Large intestine (tissue), 12 donors: ENCODE data around the gene WT1. TPM values are rescaled to one million over a fixed set of nuclear protein-coding genes. Genes with fewer than 3 reads are reported as not detected.
"Not testable (repeated sequence)": the region's sequence is repeated elsewhere in the genome, so short reads cannot be mapped to it uniquely, and the experiment has no call there.

Experiments
- DNase-seq, 2 donors: peaks; one replicate each; pipeline versions ENCODE4 v3.0.0 to v3.0.0-alpha.2; 2013
- H3K27ac ChIP-seq: one replicate; pipeline ENCODE4 v1.5.1; 2013; ENCODE audit warnings: low read length
- H3K27me3 ChIP-seq: 2 replicates; pipeline ENCODE4 v1.6.1; 2013; ENCODE audit warnings: low read length; ENCODE audit not compliant: control insufficient read depth, insufficient read depth
- H3K36me3 ChIP-seq: 2 replicates; pipeline ENCODE4 v1.6.1; 2013; ENCODE audit warnings: low read length; ENCODE audit not compliant: control insufficient read depth, insufficient read depth
- H3K4me1 ChIP-seq: one replicate; pipeline ENCODE4 v1.6.1; 2013; ENCODE audit warnings: low read length; ENCODE audit not compliant: control insufficient read depth, insufficient read depth
- H3K4me3 ChIP-seq: one replicate; pipeline ENCODE4 v1.5.1; 2013; ENCODE audit warnings: low read length
- H3K9me3 ChIP-seq: one replicate; pipeline ENCODE4 v1.6.1; 2013; ENCODE audit warnings: mild to moderate bottlenecking, low read depth, low read length, moderate library complexity; ENCODE audit not compliant: control insufficient read depth
- WGBS: methylation state at CpG from one replicate; pipeline ENCODE4 v1.1.5; 2013; ENCODE audit warnings: low lambda C conversion rate; ENCODE audit not compliant: insufficient coverage; 5-methylcytosine and 5-hydroxymethylcytosine counted together
- long read RNA-seq, 11 donors: transcript quantifications; one replicate each; lab custom pipeline, GENCODE V29; 2026
- polyA plus RNA-seq: library from polyadenylated mRNA; unstranded; fragments of 120-200 nt; gene quantifications from one replicate; pipeline ENCODE4 v1.2.1, GENCODE V29; 2013

The WT1 gene
- polyA plus RNA-seq = 4.6 TPM
- long read RNA-seq, donor 1 = 0 reads
- long read RNA-seq, donor 2 = 0 reads
- long read RNA-seq, donor 3 = 0 reads
- long read RNA-seq, donor 4 = 0 reads
- long read RNA-seq, donor 5 = 0 reads
- long read RNA-seq, donor 6 = 0 reads
- long read RNA-seq, donor 7 = 0 reads
- long read RNA-seq, donor 8 = 0 reads
- long read RNA-seq, donor 9 = 0 reads
- long read RNA-seq, donor 10, partial matches to known transcripts = 0 of 1 reads
- long read RNA-seq, donor 10, other reads (novel, unspliced or antisense) = 0 of 1 reads
- long read RNA-seq, donor 11, partial matches to known transcripts = 0 of 1 reads
- long read RNA-seq, donor 11, other reads (novel, unspliced or antisense) = 0 of 1 reads

GRCh38 chr11:32435511-32435941 lies at the start of gene WT1:
WT1 (minus strand) TSS chr11:32435539.
- Histone ChIP-seq H3K9me3 (peaks cover 18% of the 10 kb centered on the region), H3K27me3 (peaks cover 97% of the 10 kb centered on the region), H3K36me3 (no peaks in the 10 kb centered on the region), H3K4me1 (no peaks in the 10 kb centered on the region), H3K4me3 (peak within 1 kb of the TSS; percentile 12), H3K27ac (no peak within 1 kb of the TSS)
- WGBS = no CpG with 5 or more reads among the region's 25 CpGs
- peak in 1 of 2 donors; percentile 33 for DNase-seq

- no peaks in the 10 kb centered on the region for H3K36me3 ChIP-seq
- WGBS = no CpG with 5 or more reads among the region's 4 CpGs
These were observed 44.0 kb upstream of the WT1 start for GRCh38 chr11:32479291-32479690.

DNA sequence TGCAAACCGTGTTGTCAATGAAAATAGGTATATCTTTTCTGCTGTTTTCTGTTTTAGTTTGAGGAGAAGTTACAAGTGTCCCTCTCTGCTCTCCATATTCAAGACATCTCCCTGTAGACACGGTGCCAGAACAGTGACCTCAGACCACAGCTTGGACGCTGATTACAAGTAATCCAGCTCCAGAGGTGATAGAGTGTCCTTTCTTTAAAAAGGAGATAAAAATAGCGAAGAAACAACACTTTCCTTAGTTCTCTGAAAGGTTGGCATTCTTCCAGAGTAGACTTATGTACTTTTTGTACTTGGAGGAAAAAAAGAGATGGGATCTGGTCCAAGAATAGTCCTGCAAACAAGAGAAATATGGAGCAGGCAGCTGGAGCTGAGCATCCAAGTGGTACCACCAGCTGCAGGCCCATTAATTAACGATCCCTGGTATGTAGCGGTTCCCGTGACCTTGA lies 43.0 kb upstream of the WT1 start:
- H3K27ac ChIP-seq = no peak overlapping the region
- WGBS = 67% methylated on average over 2 of the region's 7 CpGs
- peaks cover 3% of the 10 kb centered on the region for H3K27me3 ChIP-seq
- no peaks in the 10 kb centered on the region for H3K9me3 ChIP-seq
- no peak overlapping the region for H3K4me3 ChIP-seq
- H3K36me3 ChIP-seq = no peaks in the 10 kb centered on the region
- no peaks in the 10 kb centered on the region for H3K4me1 ChIP-seq
- DNase-seq = no peak

More at GRCh38 chr11:32479291-32479690, 44.0 kb upstream of the WT1 start:
- no peak for DNase-seq
- Histone ChIP-seq H3K27ac (no peak overlapping the region), H3K9me3 (no peaks in the 10 kb centered on the region), H3K27me3 (peaks cover 3% of the 10 kb centered on the region), H3K4me3 (no peak overlapping the region), H3K4me1 (no peaks in the 10 kb centered on the region)

GRCh38 chr11:32473282-32473909 lies 38.1 kb upstream of the WT1 start:
- H3K27me3 ChIP-seq = peaks cover 3% of the 10 kb centered on the region
- no peaks in the 10 kb centered on the region for H3K4me1 ChIP-seq
- H3K4me3 ChIP-seq = no peak overlapping the region
- H3K36me3 ChIP-seq = no peaks in the 10 kb centered on the region
- 87% methylated on average over 3 of the region's 5 CpGs for WGBS
- no peak overlapping the region for H3K27ac ChIP-seq
- H3K9me3 ChIP-seq = no peaks in the 10 kb centered on the region
- DNase-seq = no peak

- no CpG with 5 or more reads among the region's 4 CpGs for WGBS
- Histone ChIP-seq H3K36me3 (no peaks in the 10 kb centered on the region), H3K27me3 (no peaks in the 10 kb centered on the region), H3K4me1 (no peaks in the 10 kb centered on the region), H3K4me3 (no peak overlapping the region), H3K9me3 (no peaks in the 10 kb centered on the region), H3K27ac (no peak overlapping the region)
- DNase-seq = no peak
These were observed 36.9 kb upstream of the WT1 start for GRCh38 chr11:32472226-32472625.

DNA sequence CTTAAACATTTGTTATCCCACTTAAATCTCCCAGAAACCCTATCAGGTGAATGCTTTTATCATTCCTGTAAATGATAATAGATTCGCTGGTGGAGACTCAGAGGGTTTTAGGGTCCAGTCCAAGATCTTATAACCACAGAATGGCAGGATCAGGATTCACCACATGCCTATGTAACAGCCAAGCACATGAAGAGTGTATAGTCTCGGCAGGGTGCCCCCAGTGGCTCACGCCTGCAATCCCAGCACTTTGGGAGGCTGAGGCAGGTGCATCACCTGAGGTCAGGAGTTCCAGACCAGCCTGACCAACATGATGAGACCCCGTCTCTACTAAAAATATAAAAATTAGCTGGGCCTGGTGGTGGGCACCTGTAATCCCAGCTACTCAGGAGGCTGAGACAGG lies 36.2 kb upstream of the WT1 start:
- not testable (repeated sequence) for H3K27me3 ChIP-seq, H3K4me3 ChIP-seq, H3K9me3 ChIP-seq, H3K4me1 ChIP-seq, H3K36me3 ChIP-seq, H3K27ac ChIP-seq, DNase-seq
- no CpG with 5 or more reads among the region's 4 CpGs for WGBS

DNA sequence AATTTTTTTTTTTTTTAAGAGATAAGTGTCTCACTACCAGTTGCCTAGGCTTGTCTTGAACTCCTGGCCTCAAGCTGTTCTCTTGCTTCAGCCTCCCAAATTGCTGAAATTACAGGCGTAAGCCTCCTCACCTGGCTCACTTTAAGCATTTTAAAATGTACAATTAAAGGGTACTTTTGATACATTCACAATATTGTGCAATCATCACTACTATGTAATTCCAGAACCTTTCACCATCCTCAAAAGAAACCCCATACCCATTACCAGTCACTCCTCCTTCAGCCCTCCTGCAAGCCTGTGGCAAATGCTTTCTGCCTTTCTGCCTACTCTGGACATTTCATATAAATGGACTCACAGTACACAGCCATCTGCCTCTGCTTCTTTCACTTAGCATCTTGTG lies 34.5 kb upstream of the WT1 start:
- H3K4me1 ChIP-seq = no peaks in the 10 kb centered on the region
- H3K4me3 ChIP-seq = no peak overlapping the region
- H3K27me3 ChIP-seq = no peaks in the 10 kb centered on the region
- no CpG with 5 or more reads among the region's 1 CpG for WGBS
- DNase-seq = no peak
- no peak overlapping the region for H3K27ac ChIP-seq
- no peaks in the 10 kb centered on the region for H3K9me3 ChIP-seq
- no peaks in the 10 kb centered on the region for H3K36me3 ChIP-seq

GRCh38 chr11:32466279-32466915 lies 31.1 kb upstream of the WT1 start:
- Histone ChIP-seq H3K36me3 (no peaks in the 10 kb centered on the region), H3K27me3 (no peaks in the 10 kb centered on the region), H3K4me1 (no peaks in the 10 kb centered on the region), H3K27ac (no peak overlapping the region), H3K4me3 (no peak overlapping the region), H3K9me3 (no peaks in the 10 kb centered on the region)
- DNase-seq = peak; percentile 36 to 44
- WGBS = no CpG with 5 or more reads among the region's 5 CpGs

DNA sequence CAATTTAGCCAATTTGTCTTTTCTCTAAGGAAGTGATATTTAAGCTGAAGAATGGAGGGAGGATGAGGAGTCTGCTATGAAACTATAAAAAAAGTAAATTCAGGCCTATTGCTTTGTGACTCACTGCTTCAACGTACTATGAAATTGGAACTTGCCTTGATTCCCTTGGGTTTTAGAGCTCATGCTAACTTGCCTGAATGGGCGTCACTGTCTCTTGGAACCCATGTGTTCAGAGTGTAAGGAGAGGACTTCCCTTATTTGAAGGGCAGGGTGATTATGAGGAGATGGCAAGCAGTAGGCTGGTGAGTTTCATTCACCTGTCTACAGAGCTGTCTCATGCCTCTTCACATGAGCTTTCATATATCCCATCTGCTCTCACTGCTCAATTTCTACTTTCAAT lies 28.7 kb upstream of the WT1 start:
- no peaks in the 10 kb centered on the region for H3K4me1 ChIP-seq
- H3K9me3 ChIP-seq = no peaks in the 10 kb centered on the region
- H3K36me3 ChIP-seq = no peaks in the 10 kb centered on the region
- H3K4me3 ChIP-seq = no peak overlapping the region
- DNase-seq = no peak
- no peak overlapping the region for H3K27ac ChIP-seq
- H3K27me3 ChIP-seq = no peaks in the 10 kb centered on the region
- WGBS = no CpG with 5 or more reads among the region's 2 CpGs

DNA sequence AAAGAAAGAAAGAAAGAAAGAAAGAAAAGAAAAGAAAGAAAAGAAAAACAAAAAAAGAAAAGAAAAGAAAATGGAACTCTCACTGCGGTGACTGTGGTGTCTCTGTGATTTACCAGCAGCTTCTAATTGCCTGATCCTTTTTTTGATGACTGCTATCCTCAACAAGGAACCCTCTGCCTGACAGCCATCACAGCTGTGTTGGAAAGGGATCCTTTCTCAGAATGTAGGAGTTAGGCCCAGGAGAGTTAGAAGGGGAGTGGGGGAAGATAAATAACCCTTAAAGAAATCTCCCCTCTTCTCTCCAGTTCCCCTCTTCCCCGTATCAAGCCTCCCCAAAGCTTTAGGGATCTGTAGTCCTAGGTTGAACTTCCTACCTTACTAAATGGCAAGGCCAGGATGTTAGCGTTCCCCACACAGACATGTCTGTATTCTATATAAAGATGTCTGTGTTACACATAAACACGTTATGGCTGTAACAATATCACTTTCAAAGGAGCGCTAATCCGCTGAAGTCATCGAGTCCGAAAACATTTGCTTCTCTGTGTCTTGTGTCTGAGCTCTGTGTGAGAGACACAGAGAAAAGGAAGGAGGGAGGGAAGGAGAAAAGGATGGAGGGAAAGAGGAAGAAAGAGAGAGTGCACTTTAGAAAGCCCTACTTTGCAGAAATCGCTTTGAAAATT lies 26.8 kb upstream of the WT1 start:
- Histone ChIP-seq H3K27ac (no peak overlapping the region), H3K36me3 (no peaks in the 10 kb centered on the region), H3K27me3 (no peaks in the 10 kb centered on the region), H3K4me1 (no peaks in the 10 kb centered on the region), H3K9me3 (no peaks in the 10 kb centered on the region), H3K4me3 (no peak overlapping the region)
- DNase-seq = no peak
- 84% methylated on average over 6 of the region's 9 CpGs for WGBS
